ENCODE measurements around the gene ATF4.
A peak's percentile ranks its signal among the peaks of the same experiment; 100 is the strongest.

Gene ATF4

DNA sequence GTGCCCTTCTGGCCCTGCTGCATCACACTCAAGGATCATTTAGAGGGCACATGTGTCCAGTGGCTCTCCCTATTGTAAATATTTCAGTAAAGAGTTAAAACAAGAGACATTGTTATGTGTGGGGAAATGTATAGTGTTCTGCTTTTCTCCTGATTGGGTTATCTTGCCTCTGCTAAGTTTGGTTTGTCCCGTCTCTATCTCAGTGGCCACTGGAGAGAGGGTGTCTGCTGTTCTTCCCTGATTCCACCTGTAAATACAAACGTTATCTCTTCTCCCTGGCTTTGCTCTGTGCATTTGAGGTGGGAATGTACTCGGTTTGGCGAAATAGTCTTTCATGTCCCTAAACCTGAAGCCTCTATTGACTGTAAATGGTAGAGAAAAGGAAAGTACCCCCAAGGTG, 12.0 kb upstream of the ATF4 start:
- DNase-seq (ENCODE audit: low spot score) = no peak
- in situ Hi-C loops (cut with MboI; ENCODE audit: low sequenced_read_pairs, unreplicated experiment) = loop anchor here (25.0 kb wide), 1 partner anchor 346 kb away; the partner anchor contains the start of gene CBX7
- TF ChIP-seq, protein P1, sequence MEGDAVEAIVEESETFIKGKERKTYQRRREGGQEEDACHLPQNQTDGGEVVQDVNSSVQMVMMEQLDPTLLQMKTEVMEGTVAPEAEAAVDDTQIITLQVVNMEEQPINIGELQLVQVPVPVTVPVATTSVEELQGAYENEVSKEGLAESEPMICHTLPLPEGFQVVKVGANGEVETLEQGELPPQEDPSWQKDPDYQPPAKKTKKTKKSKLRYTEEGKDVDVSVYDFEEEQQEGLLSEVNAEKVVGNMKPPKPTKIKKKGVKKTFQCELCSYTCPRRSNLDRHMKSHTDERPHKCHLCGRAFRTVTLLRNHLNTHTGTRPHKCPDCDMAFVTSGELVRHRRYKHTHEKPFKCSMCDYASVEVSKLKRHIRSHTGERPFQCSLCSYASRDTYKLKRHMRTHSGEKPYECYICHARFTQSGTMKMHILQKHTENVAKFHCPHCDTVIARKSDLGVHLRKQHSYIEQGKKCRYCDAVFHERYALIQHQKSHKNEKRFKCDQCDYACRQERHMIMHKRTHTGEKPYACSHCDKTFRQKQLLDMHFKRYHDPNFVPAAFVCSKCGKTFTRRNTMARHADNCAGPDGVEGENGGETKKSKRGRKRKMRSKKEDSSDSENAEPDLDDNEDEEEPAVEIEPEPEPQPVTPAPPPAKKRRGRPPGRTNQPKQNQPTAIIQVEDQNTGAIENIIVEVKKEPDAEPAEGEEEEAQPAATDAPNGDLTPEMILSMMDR (IDR thresholded peaks at IDR 0.05; ENCODE audit: borderline replicate concordance, control extremely low read depth, extremely low read depth, insufficient read depth, missing control alignments) = no peak

DNA sequence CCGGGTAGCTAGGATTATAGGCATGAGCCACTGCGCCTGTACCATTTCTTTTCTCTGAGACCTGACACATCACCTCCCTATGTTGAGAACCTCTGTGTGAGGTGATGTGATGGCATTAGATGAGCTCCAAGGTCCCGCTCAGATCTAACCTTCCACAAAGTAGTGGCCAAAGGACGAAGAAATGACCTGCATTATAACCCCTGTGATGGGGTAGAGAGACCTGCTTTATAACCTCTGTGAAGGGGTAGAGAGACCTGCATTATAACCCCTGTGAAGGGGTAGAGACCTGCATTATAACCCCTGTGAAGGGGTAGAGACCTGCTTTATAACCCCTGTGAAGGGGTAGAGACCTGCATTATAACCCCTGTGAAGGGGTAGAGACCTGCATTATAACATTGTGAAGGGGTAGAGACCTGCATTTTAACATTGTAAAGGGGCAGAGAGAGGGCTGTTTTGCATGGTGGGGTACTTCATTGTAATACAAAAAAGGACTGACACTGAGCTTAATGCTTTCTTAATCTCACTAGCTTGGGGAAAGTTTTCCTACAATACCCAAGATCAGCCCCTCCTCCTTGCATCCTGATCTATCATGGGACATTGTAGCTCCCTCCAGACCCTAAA, 9.7 kb upstream of the ATF4 start:
- in situ Hi-C loops (cut with MboI; ENCODE audit: low sequenced_read_pairs, unreplicated experiment) = loop anchor here (25.0 kb wide), 1 partner anchor 348 kb away; the partner anchor contains the start of gene CBX7
- TF ChIP-seq, protein P1 (IDR thresholded peaks at IDR 0.05; ENCODE audit: borderline replicate concordance, control extremely low read depth, extremely low read depth, insufficient read depth, missing control alignments) = no peak
- DNase-seq (ENCODE audit: low spot score) = no peak

DNA sequence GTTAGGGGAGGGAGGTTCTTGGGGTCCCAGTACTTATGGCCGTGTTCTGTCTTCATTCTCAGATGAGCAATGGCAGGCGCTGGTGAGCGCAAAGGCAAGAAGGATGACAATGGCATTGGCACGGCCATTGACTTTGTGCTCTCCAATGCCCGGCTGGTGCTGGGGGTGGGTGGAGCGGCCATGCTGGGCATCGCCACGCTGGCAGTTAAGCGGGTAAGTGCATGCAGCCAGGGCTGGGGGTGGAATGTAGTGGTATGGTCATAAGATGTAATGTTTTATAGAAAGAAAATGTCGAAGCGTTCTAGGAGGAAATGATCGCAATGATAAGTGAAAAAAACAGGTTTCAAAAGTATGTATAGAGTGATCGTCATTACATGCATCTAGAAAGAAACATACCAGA, 9.1 kb upstream of the ATF4 start:
- TF ChIP-seq, protein P1 (IDR thresholded peaks at IDR 0.05; ENCODE audit: borderline replicate concordance, control extremely low read depth, extremely low read depth, insufficient read depth, missing control alignments) = no peak
- in situ Hi-C loops (cut with MboI; ENCODE audit: low sequenced_read_pairs, unreplicated experiment) = loop anchor here (25.0 kb wide), 1 partner anchor 349 kb away; the partner anchor contains the start of gene CBX7
- DNase-seq (ENCODE audit: low spot score) = no peak

DNA sequence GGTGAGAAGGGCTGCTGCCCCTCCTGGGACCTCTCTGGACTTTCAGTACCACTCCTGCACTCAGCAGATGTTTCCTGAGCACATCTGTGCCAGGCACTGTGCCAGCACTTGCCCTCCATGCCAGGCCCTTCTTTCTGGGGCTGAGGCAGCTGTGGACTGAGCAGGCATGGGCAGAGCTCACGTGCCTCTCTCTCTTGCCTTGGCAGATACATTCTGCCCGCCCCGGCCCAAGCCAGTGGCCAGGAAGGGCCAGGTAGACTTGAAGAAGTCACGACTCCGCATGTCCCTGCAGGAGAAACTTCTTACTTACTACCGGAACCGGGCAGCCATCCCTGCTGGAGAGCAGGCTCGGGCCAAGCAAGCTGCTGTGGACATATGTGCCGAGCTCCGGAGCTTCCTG, 8.3 kb upstream of the ATF4 start:
- in situ Hi-C loops (cut with MboI; ENCODE audit: low sequenced_read_pairs, unreplicated experiment) = loop anchor here (25.0 kb wide), 1 partner anchor 350 kb away; the partner anchor contains the start of gene CBX7
- no peak for DNase-seq (ENCODE audit: low spot score)
- TF ChIP-seq, protein P1 (IDR thresholded peaks at IDR 0.05; ENCODE audit: borderline replicate concordance, control extremely low read depth, extremely low read depth, insufficient read depth, missing control alignments) = no peak

DNA sequence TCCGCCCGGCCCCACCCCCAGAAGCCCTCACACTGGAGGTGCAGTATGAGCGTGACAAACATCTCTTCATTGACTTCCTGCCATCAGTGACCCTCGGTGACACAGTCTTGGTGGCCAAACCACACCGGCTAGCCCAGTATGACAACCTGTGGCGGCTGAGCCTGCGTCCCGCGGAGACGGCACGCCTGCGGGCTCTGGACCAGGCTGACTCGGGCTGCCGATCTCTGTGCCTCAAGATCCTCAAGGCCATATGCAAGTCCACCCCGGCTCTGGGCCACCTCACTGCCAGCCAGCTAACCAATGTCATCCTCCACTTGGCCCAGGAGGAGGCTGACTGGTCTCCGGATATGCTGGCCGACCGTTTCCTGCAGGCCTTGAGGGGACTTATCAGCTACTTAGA, 6.6 kb upstream of the ATF4 start:
- TF ChIP-seq, protein P1 (IDR thresholded peaks at IDR 0.05; ENCODE audit: borderline replicate concordance, control extremely low read depth, extremely low read depth, insufficient read depth, missing control alignments) = no peak
- DNase-seq (ENCODE audit: low spot score) = no peak
- in situ Hi-C loops (cut with MboI; ENCODE audit: low sequenced_read_pairs, unreplicated experiment) = loop anchor here (25.0 kb wide), 1 partner anchor 351 kb away; the partner anchor contains the start of gene CBX7

DNA sequence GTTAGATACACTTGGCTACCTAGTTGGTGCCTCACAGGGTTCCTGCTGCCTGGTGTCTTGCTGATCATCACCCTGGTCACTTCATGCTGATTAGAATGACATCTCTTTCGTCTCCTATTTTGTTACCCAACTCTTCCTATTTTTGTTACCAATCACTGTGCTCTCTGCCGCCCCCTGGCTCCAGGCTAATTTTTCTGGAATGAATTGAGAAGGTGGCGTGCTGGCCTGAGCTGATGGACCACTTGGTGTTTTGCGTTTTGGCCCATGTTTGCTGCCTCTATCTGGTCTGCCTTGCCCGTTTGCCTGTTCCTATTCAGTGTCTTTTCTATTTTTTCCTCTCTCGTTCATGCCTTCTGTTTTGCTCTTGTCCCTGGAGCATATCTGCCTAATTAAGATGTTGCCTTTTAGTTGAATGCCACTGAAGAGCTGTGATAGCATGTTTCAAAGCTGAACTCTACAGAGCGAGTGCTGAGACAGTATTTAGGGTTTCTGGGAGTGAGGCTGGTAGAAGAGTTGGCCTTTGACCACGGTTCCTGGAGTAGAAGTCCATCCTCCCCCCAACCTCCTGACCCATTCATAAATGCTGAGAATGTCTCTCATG, 5.9 kb upstream of the ATF4 start:
- DNase-seq (ENCODE audit: low spot score) = no peak
- TF ChIP-seq, protein P1 (IDR thresholded peaks at IDR 0.05; ENCODE audit: borderline replicate concordance, control extremely low read depth, extremely low read depth, insufficient read depth, missing control alignments) = peak; percentile 63
- in situ Hi-C loops (cut with MboI; ENCODE audit: low sequenced_read_pairs, unreplicated experiment) = loop anchor here (25.0 kb wide), 1 partner anchor 352 kb away; the partner anchor contains the start of gene CBX7

Measured in GM13976 (cell line).